Loucy (cell line): Measurements from ENCODE around the gene PPFIA4.

ENCODE experiments used
- H2AFZ ChIP-seq: fragments of 200-600 bp; sonication (generic); 2 replicates; pipeline ENCODE4 v1.6.0; 2016; ENCODE audit warnings: antibody characterized with exemption, mild to moderate bottlenecking, low read length, moderate library complexity
- H3F3A ChIP-seq: fragments of 200-600 bp; 2 replicates; pipeline ENCODE4 v1.6.0; 2016; ENCODE audit warnings: antibody characterized with exemption, low read depth, mild to moderate bottlenecking
- H3K27me3 ChIP-seq: fragments of 200-600 bp; sonication (generic); 2 replicates; pipeline ENCODE4 v1.6.1; 2014; ENCODE audit warnings: low read length, mild to moderate bottlenecking; ENCODE audit not compliant: insufficient read depth, poor library complexity, severe bottlenecking
- H3K36me3 ChIP-seq: fragments of 200-600 bp; sonication (generic); 2 replicates; pipeline ENCODE4 v1.6.1; 2016; ENCODE audit warnings: low read length; ENCODE audit not compliant: insufficient read depth
- H3K4me1 ChIP-seq: fragments of 200-600 bp; sonication (generic); 2 replicates; pipeline ENCODE4 v1.5.1; 2014; ENCODE audit warnings: low read length, mild to moderate bottlenecking; ENCODE audit not compliant: insufficient read depth, poor library complexity, severe bottlenecking
- H3K4me2 ChIP-seq: fragments of 200-600 bp; sonication (generic); 2 replicates; pipeline ENCODE4 v1.6.0; 2014; ENCODE audit warnings: antibody characterized with exemption, low read length, low read depth, mild to moderate bottlenecking; ENCODE audit not compliant: poor library complexity, severe bottlenecking
- H3K4me3 ChIP-seq: fragments of 200-600 bp; sonication (generic); 2 replicates; pipeline ENCODE4 v1.5.1; 2014; ENCODE audit warnings: low read length, mild to moderate bottlenecking, mixed read lengths; ENCODE audit not compliant: poor library complexity, severe bottlenecking
- H3K79me2 ChIP-seq: fragments of 200-600 bp; sonication (generic); 2 replicates; pipeline ENCODE4 v1.6.1; 2014; ENCODE audit warnings: low read length; ENCODE audit not compliant: insufficient read depth
- H3K9ac ChIP-seq: fragments of 200-600 bp; sonication (generic); 2 replicates; pipeline ENCODE4 v1.6.0; 2014; ENCODE audit warnings: mild to moderate bottlenecking, low read depth, low read length, moderate library complexity; ENCODE audit not compliant: poor library complexity, severe bottlenecking
- H3K9me2 ChIP-seq: fragments of 200-600 bp; sonication (generic); replicated peaks from 2 replicates; pipeline ENCODE4 v1.6.1; 2016; ENCODE audit warnings: low read depth, low read length, mixed read lengths
- H3K9me3 ChIP-seq: fragments of 200-600 bp; sonication (generic); 2 replicates; pipeline ENCODE4 v1.6.1; 2014; ENCODE audit warnings: mild to moderate bottlenecking, antibody characterized with exemption, low read length, low read depth; ENCODE audit not compliant: insufficient read depth
- H4K20me1 ChIP-seq: fragments of 200-600 bp; sonication (generic); 2 replicates; pipeline ENCODE4 v1.6.0; 2014; ENCODE audit warnings: antibody characterized with exemption, low read length, mild to moderate bottlenecking; ENCODE audit not compliant: insufficient read depth, poor library complexity, severe bottlenecking
- CTCF ChIP-seq: fragments of 200-600 bp; sonication (generic); conservative IDR thresholded peaks from 2 replicates; pipeline ENCODE4 v1.5.1; 2014; ENCODE audit warnings: mild to moderate bottlenecking, antibody characterized with exemption, low read length
- EZH2phosphoT487 ChIP-seq: fragments of 200-600 bp; IDR thresholded peaks from 2 replicates; pipeline ENCODE4 v1.6.1; 2018; ENCODE audit warnings: antibody characterized with exemption, mild to moderate bottlenecking, moderate library complexity, borderline replicate concordance

PPFIA4 gene

GRCh38 chr1:203093754-203094410 lies 67.6 kb downstream of the PPFIA4 start:
- Histone ChIP-seq H3K9me2 (no peaks in the 10 kb centered on the region), H3K79me2 (no peaks in the 10 kb centered on the region), H3K27me3 (no peaks in the 10 kb centered on the region), H3F3A (no peaks in the 10 kb centered on the region), H3K9me3 (peaks cover 18% of the 10 kb centered on the region), H4K20me1 (no peaks in the 10 kb centered on the region), H3K9ac (no peak overlapping the region), H2AFZ (no peak overlapping the region), H3K4me1 (no peaks in the 10 kb centered on the region), H3K4me2 (no peak overlapping the region), H3K36me3 (no peaks in the 10 kb centered on the region), H3K4me3 (no peak overlapping the region)
- TF ChIP-seq EZH2phosphoT487 (no peak), CTCF (no peak)

GRCh38 chr1:203095061-203095690 lies 68.9 kb downstream of the PPFIA4 start:
- H3K9ac ChIP-seq, result no peak overlapping the region
- H3F3A ChIP-seq, result no peaks in the 10 kb centered on the region
- no peak for TF ChIP-seq CTCF
- H3K9me3 ChIP-seq, result peaks cover 18% of the 10 kb centered on the region
- no peak overlapping the region for H3K4me3 ChIP-seq
- no peaks in the 10 kb centered on the region for H3K9me2 ChIP-seq
- H3K4me2 ChIP-seq, result no peak overlapping the region
- no peaks in the 10 kb centered on the region for H3K4me1 ChIP-seq
- no peaks in the 10 kb centered on the region for H3K79me2 ChIP-seq
- no peaks in the 10 kb centered on the region for H4K20me1 ChIP-seq
- H3K27me3 ChIP-seq, result no peaks in the 10 kb centered on the region
- no peak overlapping the region for H2AFZ ChIP-seq
- H3K36me3 ChIP-seq, result no peaks in the 10 kb centered on the region

GRCh38 chr1:203096566-203096965 lies 70.3 kb downstream of the PPFIA4 start:
- H3K9me2 ChIP-seq, result no peaks in the 10 kb centered on the region
- no peaks in the 10 kb centered on the region for H4K20me1 ChIP-seq
- H3K36me3 ChIP-seq, result no peaks in the 10 kb centered on the region
- H3K79me2 ChIP-seq, result no peaks in the 10 kb centered on the region
- no peaks in the 10 kb centered on the region for H3F3A ChIP-seq
- H3K9ac ChIP-seq, result no peak overlapping the region
- peaks cover 18% of the 10 kb centered on the region for H3K9me3 ChIP-seq
- H3K27me3 ChIP-seq, result no peaks in the 10 kb centered on the region
- H2AFZ ChIP-seq, result no peak overlapping the region
- H3K4me3 ChIP-seq, result no peak overlapping the region
- H3K4me2 ChIP-seq, result no peak overlapping the region
- TF ChIP-seq CTCF (no peak), EZH2phosphoT487 (no peak)
- no peaks in the 10 kb centered on the region for H3K4me1 ChIP-seq
